ENCODE measurements around the gene KRT15.

The KRT15 gene

GRCh38 chr17:41480136-41480535 lies 38.6 kb downstream of the KRT15 start:
- no peak for DNase-seq

- no peak for DNase-seq
These were observed 40.5 kb downstream of the KRT15 start for GRCh38 chr17:41478237-41478636.

GRCh38 chr17:41476866-41477815 lies 41.5 kb downstream of the KRT15 start:
- DNase-seq, result no peak

- DNase-seq, result no peak
These were observed 43.3 kb downstream of the KRT15 start for GRCh38 chr17:41475421-41475820.

- DNase-seq, result no peak
These were observed 43.8 kb downstream of the KRT15 start for GRCh38 chr17:41474863-41475262.

- DNase-seq, result no peak
These were observed 50.3 kb downstream of the KRT15 start for GRCh38 chr17:41468346-41468745.

- no peak for DNase-seq
These were observed 51.1 kb downstream of the KRT15 start for GRCh38 chr17:41467561-41467960.

GRCh38 chr17:41466988-41467387 lies 51.7 kb downstream of the KRT15 start, which contains the start of gene KRT32:
TSS of gene KRT32 (minus strand) at chr17:41467386. CDS start at chr17:41467325, 61 bp downstream.
- no peak for DNase-seq

- peak; percentile 88 for DNase-seq
These were observed 54.0 kb downstream of the KRT15 start for GRCh38 chr17:41464682-41465081.

- DNase-seq, result no peak
These were observed 54.5 kb downstream of the KRT15 start for GRCh38 chr17:41464173-41464572.

- DNase-seq, result no peak
These were observed 54.9 kb downstream of the KRT15 start for GRCh38 chr17:41463746-41464145.

Measured in fibroblast of skin of abdomen (primary cell).